Measurements from ENCODE around the gene CEP72.

Gene CEP72

GRCh38 chr5:583645-584044 is 28.5 kb upstream of the CEP72 start:
- TF ChIP-seq, protein P1, sequence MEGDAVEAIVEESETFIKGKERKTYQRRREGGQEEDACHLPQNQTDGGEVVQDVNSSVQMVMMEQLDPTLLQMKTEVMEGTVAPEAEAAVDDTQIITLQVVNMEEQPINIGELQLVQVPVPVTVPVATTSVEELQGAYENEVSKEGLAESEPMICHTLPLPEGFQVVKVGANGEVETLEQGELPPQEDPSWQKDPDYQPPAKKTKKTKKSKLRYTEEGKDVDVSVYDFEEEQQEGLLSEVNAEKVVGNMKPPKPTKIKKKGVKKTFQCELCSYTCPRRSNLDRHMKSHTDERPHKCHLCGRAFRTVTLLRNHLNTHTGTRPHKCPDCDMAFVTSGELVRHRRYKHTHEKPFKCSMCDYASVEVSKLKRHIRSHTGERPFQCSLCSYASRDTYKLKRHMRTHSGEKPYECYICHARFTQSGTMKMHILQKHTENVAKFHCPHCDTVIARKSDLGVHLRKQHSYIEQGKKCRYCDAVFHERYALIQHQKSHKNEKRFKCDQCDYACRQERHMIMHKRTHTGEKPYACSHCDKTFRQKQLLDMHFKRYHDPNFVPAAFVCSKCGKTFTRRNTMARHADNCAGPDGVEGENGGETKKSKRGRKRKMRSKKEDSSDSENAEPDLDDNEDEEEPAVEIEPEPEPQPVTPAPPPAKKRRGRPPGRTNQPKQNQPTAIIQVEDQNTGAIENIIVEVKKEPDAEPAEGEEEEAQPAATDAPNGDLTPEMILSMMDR (IDR thresholded peaks at IDR 0.05; ENCODE audit: low read depth, low read length, missing control alignments): no peak
- no peak overlapping the region for H3K4me3 ChIP-seq (replicated peaks; ENCODE audit: low read depth, low read length)
- no peak for DNase-seq (ENCODE audit: extremely low read depth, low read depth)

GRCh38 chr5:584216-584615 is 27.9 kb upstream of the CEP72 start:
- no peak for DNase-seq (ENCODE audit: extremely low read depth, low read depth)
- TF ChIP-seq, protein P1 (IDR thresholded peaks at IDR 0.05; ENCODE audit: low read depth, low read length, missing control alignments): no peak
- H3K4me3 ChIP-seq (replicated peaks; ENCODE audit: low read depth, low read length): no peak overlapping the region

DNA sequence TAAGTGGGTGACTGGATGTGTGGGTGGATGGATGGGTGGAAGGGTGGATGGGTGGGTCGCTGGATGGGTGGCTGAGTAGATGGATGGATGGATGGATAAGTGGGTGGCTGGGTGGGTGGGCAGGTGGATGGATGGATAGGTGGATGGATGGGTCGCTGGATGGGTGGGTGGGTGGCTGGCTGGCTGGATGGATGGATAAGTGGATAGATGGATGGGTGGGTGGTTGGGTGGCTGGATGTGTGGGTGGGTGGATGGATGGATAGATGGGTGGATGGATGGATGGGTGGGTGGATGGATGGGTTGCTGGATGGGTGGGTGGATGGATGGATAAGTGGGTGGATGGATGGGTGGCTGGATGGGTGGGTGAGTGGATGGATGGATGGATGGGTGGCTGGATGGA is 27.3 kb upstream of the CEP72 start:
- no peak overlapping the region for H3K4me3 ChIP-seq (replicated peaks; ENCODE audit: low read depth, low read length)
- DNase-seq (ENCODE audit: extremely low read depth, low read depth): no peak
- TF ChIP-seq, protein P1 (IDR thresholded peaks at IDR 0.05; ENCODE audit: low read depth, low read length, missing control alignments): no peak

GRCh38 chr5:585556-585955 is 26.6 kb upstream of the CEP72 start:
- TF ChIP-seq, protein P1 (IDR thresholded peaks at IDR 0.05; ENCODE audit: low read depth, low read length, missing control alignments): no peak
- no peak overlapping the region for H3K4me3 ChIP-seq (replicated peaks; ENCODE audit: low read depth, low read length)
- no peak for DNase-seq (ENCODE audit: extremely low read depth, low read depth)

DNA sequence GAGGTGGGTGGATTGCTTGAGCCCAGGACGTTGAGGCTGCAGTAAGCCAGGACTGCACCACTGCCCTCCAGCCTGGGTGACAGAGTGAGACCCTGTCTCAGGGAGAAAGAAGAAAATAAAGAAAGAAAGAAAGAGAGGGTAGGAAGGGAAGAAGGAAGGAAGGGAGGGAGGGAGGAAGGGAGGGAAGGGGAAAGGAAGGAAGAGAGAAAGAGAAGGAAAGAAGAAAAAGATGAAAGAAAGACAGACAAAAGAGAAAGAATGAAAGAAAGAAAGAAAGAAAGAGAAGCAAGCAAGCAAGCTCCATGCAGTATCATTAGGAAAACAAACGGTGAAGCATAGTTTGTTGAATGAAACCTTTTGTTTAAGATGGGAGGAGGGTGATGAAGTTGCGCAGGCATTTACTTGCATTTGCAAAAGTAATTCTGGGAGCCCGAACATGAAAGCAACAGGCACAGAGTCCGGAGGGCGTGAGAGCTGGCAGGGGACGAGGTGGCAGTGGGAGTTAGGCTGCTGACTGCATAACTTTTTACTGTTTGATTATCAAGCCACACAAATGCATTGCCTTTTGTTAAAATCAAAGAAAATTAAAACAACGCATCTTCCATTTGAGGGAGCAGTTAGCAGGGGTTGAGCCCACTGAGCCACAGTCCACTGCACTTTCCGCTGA is 26.0 kb upstream of the CEP72 start:
- no peak for DNase-seq (ENCODE audit: extremely low read depth, low read depth)
- TF ChIP-seq, protein P1 (IDR thresholded peaks at IDR 0.05; ENCODE audit: low read depth, low read length, missing control alignments): no peak
- no peak overlapping the region for H3K4me3 ChIP-seq (replicated peaks; ENCODE audit: low read depth, low read length)

DNA sequence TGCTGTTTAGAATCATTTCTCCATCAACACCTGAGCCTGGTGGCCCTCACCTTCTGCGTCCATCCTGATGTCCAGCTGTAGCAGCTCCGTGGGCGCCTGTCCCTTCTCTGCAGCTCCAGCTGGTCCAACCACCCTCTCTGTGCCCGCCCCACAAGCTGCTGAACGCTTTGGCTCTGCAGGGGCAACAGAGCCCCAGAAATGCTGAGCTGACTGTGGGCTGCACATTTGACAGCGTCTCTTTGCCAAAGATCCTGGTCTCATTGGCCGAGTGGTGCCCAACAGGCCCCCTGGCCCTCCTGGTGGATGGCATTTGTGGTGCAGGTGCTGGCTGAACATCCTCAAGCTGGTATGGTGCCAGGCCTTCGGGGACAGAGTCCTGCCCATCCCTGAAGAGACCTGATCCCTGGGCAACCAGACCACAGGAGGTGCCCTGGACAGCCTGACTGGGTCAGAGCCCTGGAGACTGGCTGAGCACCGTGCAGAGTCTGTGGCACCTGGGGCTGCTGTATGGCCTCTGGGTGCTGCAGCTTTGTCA is 25.3 kb upstream of the CEP72 start:
- no peak for DNase-seq (ENCODE audit: extremely low read depth, low read depth)
- TF ChIP-seq, protein P1 (IDR thresholded peaks at IDR 0.05; ENCODE audit: low read depth, low read length, missing control alignments): peak; percentile 7
- no peak overlapping the region for H3K4me3 ChIP-seq (replicated peaks; ENCODE audit: low read depth, low read length)

DNA sequence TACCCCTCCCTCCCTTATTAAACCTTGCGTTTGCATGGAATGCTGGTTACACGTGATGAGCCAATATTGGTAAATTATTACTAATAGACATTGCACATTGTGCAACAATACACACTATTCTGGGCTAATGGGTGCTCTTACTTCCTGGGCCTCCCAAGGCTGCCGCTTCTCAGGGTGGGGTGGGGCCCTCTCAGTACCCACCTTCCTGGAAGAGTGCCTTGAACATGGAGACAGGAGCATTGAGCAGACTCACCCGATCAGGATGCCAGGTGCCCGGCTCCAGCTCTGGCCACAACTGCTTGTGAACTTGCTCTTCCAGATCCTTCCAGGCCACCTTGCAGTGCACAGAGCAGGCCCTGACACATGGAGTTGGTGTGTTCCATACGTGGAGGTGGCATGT is 24.7 kb upstream of the CEP72 start:
- H3K4me3 ChIP-seq (replicated peaks; ENCODE audit: low read depth, low read length): no peak overlapping the region
- TF ChIP-seq, protein P1 (IDR thresholded peaks at IDR 0.05; ENCODE audit: low read depth, low read length, missing control alignments): no peak
- no peak for DNase-seq (ENCODE audit: extremely low read depth, low read depth)

Measured in HFF-Myc (cell line).